ENCODE results near the gene NKX2-3.

DNA sequence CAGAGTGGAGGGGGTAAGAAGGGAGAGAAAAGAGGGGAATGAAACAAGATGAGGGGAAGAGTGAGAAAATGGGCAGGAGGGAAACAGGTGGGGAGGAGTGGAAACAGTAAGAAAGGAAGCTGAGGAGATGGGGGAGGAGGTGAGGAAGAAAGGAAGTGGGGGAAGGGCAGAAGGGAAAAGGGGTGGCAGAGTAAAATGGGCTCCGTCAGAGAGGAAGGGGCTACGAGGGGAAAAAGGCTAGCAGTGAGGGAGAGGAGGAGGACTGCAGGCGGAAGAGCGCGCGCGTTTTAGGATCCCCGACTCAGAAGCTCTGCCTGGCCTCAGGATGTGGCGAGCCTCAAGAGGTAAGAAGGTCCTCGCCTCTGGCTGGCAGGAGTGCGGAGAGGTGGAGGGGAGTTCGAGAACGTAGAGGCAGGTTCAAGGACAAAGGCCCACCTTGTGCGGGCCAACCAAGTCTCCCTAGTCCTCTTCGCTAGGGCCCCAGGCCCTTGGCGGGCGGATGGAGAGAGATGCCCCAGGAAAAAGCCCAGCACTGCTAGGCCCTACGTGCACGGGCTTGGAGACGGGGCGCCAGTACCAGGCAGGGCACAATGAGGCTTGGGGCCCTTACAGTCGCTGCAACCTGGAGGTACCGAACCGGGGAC is 5.8 kb upstream of the NKX2-3 start:
- no peak for TF ChIP-seq POLR2AphosphoS5 (IDR thresholded peaks at IDR 0.05)
- TF ChIP-seq, protein P1, sequence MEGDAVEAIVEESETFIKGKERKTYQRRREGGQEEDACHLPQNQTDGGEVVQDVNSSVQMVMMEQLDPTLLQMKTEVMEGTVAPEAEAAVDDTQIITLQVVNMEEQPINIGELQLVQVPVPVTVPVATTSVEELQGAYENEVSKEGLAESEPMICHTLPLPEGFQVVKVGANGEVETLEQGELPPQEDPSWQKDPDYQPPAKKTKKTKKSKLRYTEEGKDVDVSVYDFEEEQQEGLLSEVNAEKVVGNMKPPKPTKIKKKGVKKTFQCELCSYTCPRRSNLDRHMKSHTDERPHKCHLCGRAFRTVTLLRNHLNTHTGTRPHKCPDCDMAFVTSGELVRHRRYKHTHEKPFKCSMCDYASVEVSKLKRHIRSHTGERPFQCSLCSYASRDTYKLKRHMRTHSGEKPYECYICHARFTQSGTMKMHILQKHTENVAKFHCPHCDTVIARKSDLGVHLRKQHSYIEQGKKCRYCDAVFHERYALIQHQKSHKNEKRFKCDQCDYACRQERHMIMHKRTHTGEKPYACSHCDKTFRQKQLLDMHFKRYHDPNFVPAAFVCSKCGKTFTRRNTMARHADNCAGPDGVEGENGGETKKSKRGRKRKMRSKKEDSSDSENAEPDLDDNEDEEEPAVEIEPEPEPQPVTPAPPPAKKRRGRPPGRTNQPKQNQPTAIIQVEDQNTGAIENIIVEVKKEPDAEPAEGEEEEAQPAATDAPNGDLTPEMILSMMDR (IDR thresholded peaks at IDR 0.05 in 8 of 11, conservative IDR thresholded peaks at IDR 0.05 in 3 of 11): no peak
